ENCODE measurements around the gene USP38.
"Not testable (repeated sequence)": the region's sequence is repeated elsewhere in the genome, so short reads cannot be mapped to it uniquely, and the experiment has no call there.

The USP38 gene

GRCh38 chr4:143230683-143231082, 46.0 kb downstream of the USP38 start:
- no peak for TF ChIP-seq JUND (IDR thresholded peaks at IDR 0.05; ENCODE audit: low read depth)
- in situ Hi-C loops (cut with HindIII; ENCODE audit: low pct_unique_long_range_greater_than_20kb, low sequenced_read_pairs): no loop called here
- no peak for DNase-seq (ENCODE audit: low read depth in 1 of 2, low spot score in 1 of 2)

- no peak for TF ChIP-seq JUND (IDR thresholded peaks at IDR 0.05; ENCODE audit: low read depth)
- no peak for DNase-seq (ENCODE audit: low read depth in 1 of 2, low spot score in 1 of 2)
- in situ Hi-C loops (cut with HindIII; ENCODE audit: low pct_unique_long_range_greater_than_20kb, low sequenced_read_pairs): no loop called here
These were observed 47.6 kb downstream of the USP38 start for GRCh38 chr4:143232277-143232676.

- no peak for DNase-seq (ENCODE audit: low read depth in 1 of 2, low spot score in 1 of 2)
- no peak for TF ChIP-seq JUND (IDR thresholded peaks at IDR 0.05; ENCODE audit: low read depth)
- in situ Hi-C loops (cut with HindIII; ENCODE audit: low pct_unique_long_range_greater_than_20kb, low sequenced_read_pairs): no loop called here
These were observed 49.4 kb downstream of the USP38 start for GRCh38 chr4:143234153-143234552.

GRCh38 chr4:143237195-143237594, 52.5 kb downstream of the USP38 start:
- in situ Hi-C loops (cut with HindIII; ENCODE audit: low pct_unique_long_range_greater_than_20kb, low sequenced_read_pairs); DNase-seq (ENCODE audit: low read depth in 1 of 2, low spot score in 1 of 2): not testable (repeated sequence)

- in situ Hi-C loops (cut with HindIII; ENCODE audit: low pct_unique_long_range_greater_than_20kb, low sequenced_read_pairs): no loop called here
- no peak for DNase-seq (ENCODE audit: low read depth in 1 of 2, low spot score in 1 of 2)
- TF ChIP-seq JUND (IDR thresholded peaks at IDR 0.05; ENCODE audit: low read depth): no peak
These were observed 56.4 kb downstream of the USP38 start for GRCh38 chr4:143240939-143241679.

GRCh38 chr4:143241892-143242291, 57.2 kb downstream of the USP38 start:
- in situ Hi-C loops (cut with HindIII; ENCODE audit: low pct_unique_long_range_greater_than_20kb, low sequenced_read_pairs): no loop called here
- no peak for TF ChIP-seq JUND (IDR thresholded peaks at IDR 0.05; ENCODE audit: low read depth)
- peak in 1 of 2 experiments; percentile 4 for DNase-seq (ENCODE audit: low read depth in 1 of 2, low spot score in 1 of 2)

- DNase-seq (ENCODE audit: low read depth in 1 of 2, low spot score in 1 of 2): no peak
- in situ Hi-C loops (cut with HindIII; ENCODE audit: low pct_unique_long_range_greater_than_20kb, low sequenced_read_pairs): no loop called here
- no peak for TF ChIP-seq JUND (IDR thresholded peaks at IDR 0.05; ENCODE audit: low read depth)
These were observed 58.3 kb downstream of the USP38 start for GRCh38 chr4:143243041-143243440.

GRCh38 chr4:143246977-143247376, 62.3 kb downstream of the USP38 start:
- DNase-seq (ENCODE audit: low read depth in 1 of 2, low spot score in 1 of 2): no peak
- in situ Hi-C loops (cut with HindIII; ENCODE audit: low pct_unique_long_range_greater_than_20kb, low sequenced_read_pairs): no loop called here
- TF ChIP-seq JUND (IDR thresholded peaks at IDR 0.05; ENCODE audit: low read depth): no peak

GRCh38 chr4:143247866-143248265, 63.1 kb downstream of the USP38 start:
- TF ChIP-seq JUND (IDR thresholded peaks at IDR 0.05; ENCODE audit: low read depth): no peak
- in situ Hi-C loops (cut with HindIII; ENCODE audit: low pct_unique_long_range_greater_than_20kb, low sequenced_read_pairs): no loop called here
- no peak for DNase-seq (ENCODE audit: low read depth in 1 of 2, low spot score in 1 of 2)

- no peak for DNase-seq (ENCODE audit: low read depth in 1 of 2, low spot score in 1 of 2)
These were observed 64.1 kb downstream of the USP38 start for GRCh38 chr4:143248827-143249226.

GRCh38 chr4:143250617-143251016, 65.9 kb downstream of the USP38 start:
- no peak for TF ChIP-seq JUND (IDR thresholded peaks at IDR 0.05; ENCODE audit: low read depth)
- DNase-seq (ENCODE audit: low read depth in 1 of 2, low spot score in 1 of 2): no peak
- in situ Hi-C loops (cut with HindIII; ENCODE audit: low pct_unique_long_range_greater_than_20kb, low sequenced_read_pairs): no loop called here

More at GRCh38 chr4:143248827-143249226, 64.1 kb downstream of the USP38 start:
- in situ Hi-C loops (cut with HindIII; ENCODE audit: low pct_unique_long_range_greater_than_20kb, low sequenced_read_pairs): no loop called here
- TF ChIP-seq JUND (IDR thresholded peaks at IDR 0.05; ENCODE audit: low read depth): no peak

GRCh38 chr4:143251348-143251747, 66.6 kb downstream of the USP38 start:
- DNase-seq (ENCODE audit: low read depth in 1 of 2, low spot score in 1 of 2): no peak
- in situ Hi-C loops (cut with HindIII; ENCODE audit: low pct_unique_long_range_greater_than_20kb, low sequenced_read_pairs): no loop called here
- TF ChIP-seq JUND (IDR thresholded peaks at IDR 0.05; ENCODE audit: low read depth): no peak

- no peak for DNase-seq (ENCODE audit: low read depth in 1 of 2, low spot score in 1 of 2)
- no peak for TF ChIP-seq JUND (IDR thresholded peaks at IDR 0.05; ENCODE audit: low read depth)
- in situ Hi-C loops (cut with HindIII; ENCODE audit: low pct_unique_long_range_greater_than_20kb, low sequenced_read_pairs): no loop called here
These were observed 67.1 kb downstream of the USP38 start for GRCh38 chr4:143251779-143252178.

GRCh38 chr4:143252478-143252877, 67.8 kb downstream of the USP38 start:
- no peak for DNase-seq (ENCODE audit: low read depth in 1 of 2, low spot score in 1 of 2)
- in situ Hi-C loops (cut with HindIII; ENCODE audit: low pct_unique_long_range_greater_than_20kb, low sequenced_read_pairs): no loop called here
- TF ChIP-seq JUND (IDR thresholded peaks at IDR 0.05; ENCODE audit: low read depth): no peak
